GM12891 (cell line): ENCODE data around the gene AP2S1.

Source experiments
- DNase-seq: peaks from one replicate; pipeline ENCODE4 v3.0.0; 2011; ENCODE audit warnings: low spot score; ENCODE audit not compliant: insufficient read length
- FAIRE-seq: peaks from 2 replicates; lab custom pipeline; 2011; peaks lifted over from hg19 to GRCh38; lab: Jason Lieb, UNC
- PAX5 ChIP-seq: IDR thresholded peaks from 2 replicates; pipeline ENCODE4 v1.6.1; 2011; ENCODE audit warnings: low read length, moderate library complexity, mild to moderate bottlenecking; ENCODE audit not compliant: insufficient read depth, severe bottlenecking
- POLR2A ChIP-seq: IDR thresholded peaks from 2 replicates; pipeline ENCODE4 v1.6.1; 2011; ENCODE audit warnings: low read depth, low read length, control low read depth
- POLR2AphosphoS5 ChIP-seq: IDR thresholded peaks from 2 replicates; pipeline ENCODE4 v1.6.1; 2011; ENCODE audit warnings: low read depth, low read length, control low read depth
- POU2F2 ChIP-seq: IDR thresholded peaks from 2 replicates; pipeline ENCODE4 v1.6.1; 2011; ENCODE audit warnings: low read depth, mild to moderate bottlenecking, control low read depth, low read length, moderate library complexity
- SPI1 ChIP-seq: IDR thresholded peaks from 2 replicates; pipeline ENCODE4 v1.6.1; 2011; ENCODE audit warnings: low read depth, low read length, control low read depth
- TAF1 ChIP-seq: IDR thresholded peaks from 2 replicates; pipeline ENCODE4 v1.6.1; 2011; ENCODE audit warnings: low read depth, low read length, control low read depth

Gene AP2S1

DNA sequence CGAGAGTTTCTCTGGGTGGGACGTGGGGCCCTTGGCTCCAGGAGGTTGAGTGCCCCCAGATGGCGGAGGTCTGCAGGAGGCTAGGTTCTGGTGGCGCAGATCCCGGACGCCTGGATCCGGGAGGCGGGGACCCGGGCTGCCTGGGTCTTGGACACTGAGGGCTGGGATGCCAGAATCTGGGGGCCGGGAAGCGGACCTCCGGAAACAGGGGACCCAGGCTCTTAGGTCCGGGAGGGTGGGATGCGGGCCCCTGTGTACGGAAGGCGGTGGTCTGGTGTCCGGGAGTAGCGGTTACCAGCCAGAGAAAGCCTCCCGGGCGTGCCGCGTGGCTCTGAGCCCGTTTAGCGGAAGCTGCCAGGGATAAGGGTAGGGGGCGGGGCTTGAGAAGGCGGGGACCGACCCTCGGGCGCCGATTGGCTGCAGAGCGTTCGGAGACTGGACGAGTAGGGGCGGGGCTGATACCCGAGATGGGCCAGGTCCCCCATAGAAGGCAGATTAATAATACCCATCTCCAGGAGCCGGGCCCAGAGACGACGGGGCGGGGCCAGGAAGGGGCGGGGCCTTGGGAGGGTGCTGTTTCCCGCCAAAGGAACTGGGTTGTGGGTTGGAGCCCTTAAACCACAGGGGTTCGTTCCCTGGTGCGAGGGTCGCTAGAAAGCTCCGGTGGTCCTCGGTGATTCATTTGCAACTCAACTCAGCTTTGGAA, 62.2 kb downstream of the AP2S1 start, which contains the start of gene SLC1A5:
SLC1A5 (minus strand) TSS at position 333 of the 706 bp plus-strand sequence. CDS start 629 bp downstream, outside the sequence.
- no peak for TF ChIP-seq SPI1
- TF ChIP-seq POLR2A = peak; percentile 99
- peak; percentile 99 for TF ChIP-seq TAF1
- peak; percentile 99 for TF ChIP-seq POLR2AphosphoS5
- TF ChIP-seq POU2F2 = peak; percentile 94
- TF ChIP-seq PAX5 = no peak
- peak; percentile 82 for FAIRE-seq
- DNase-seq = peak; percentile 93
